HEK293 (cell line): Measurements from ENCODE around the gene IPO11.

Experiments
- CTCF ChIA-PET: fragments of 350-600 bp; formaldehyde crosslinking; extraction: SDS; loops from one replicate; lab custom pipeline; 2021; ENCODE audit warnings: antibody characterized with exemption; lab: Yijun Ruan, JAX
- POLR2A ChIA-PET: fragments of 300-600 bp; formaldehyde crosslinking; extraction: SDS; loops from one replicate; lab custom pipeline; 2020; ENCODE audit warnings: antibody characterized with exemption, inconsistent platforms; lab: Yijun Ruan, JAX
- H3K27ac ChIP-seq: fragments of 200-500 bp; sonication (Bioruptor generic); 2 replicates; pipeline ENCODE4 v1.5.1; 2014; ENCODE audit warnings: low read depth, low read length, control low read depth, inconsistent platforms; ENCODE audit errors: extremely low read depth
- H3K36me3 ChIP-seq, 2 experiments: fragments of 200-500 bp in 1 of 2; sonication (Bioruptor generic) in 1 of 2; 1 replicate in 1 of 2; 2 replicates in 1 of 2; pipeline ENCODE4 v1.5.1; 2014 to 2017; ENCODE audit warnings: inconsistent platforms in 2 of 2, low read length in 2 of 2; ENCODE audit not compliant: control insufficient read depth in 2 of 2, insufficient read depth in 1 of 2
- H3K4me1 ChIP-seq: fragments of 200-500 bp; sonication (Bioruptor generic); 2 replicates; pipeline ENCODE4 v1.5.1; 2014; ENCODE audit warnings: mild to moderate bottlenecking, low read length, inconsistent platforms; ENCODE audit not compliant: control insufficient read depth, insufficient read depth
- H3K4me3 ChIP-seq: 2 replicates; pipeline ENCODE4 v1.5.1; 2011; ENCODE audit warnings: low read depth, mild to moderate bottlenecking, control low read depth, low read length, moderate library complexity
- H3K9me3 ChIP-seq: fragments of 200-500 bp; sonication (Bioruptor generic); 2 replicates; pipeline ENCODE4 v1.5.1; 2014; ENCODE audit warnings: low read depth, low read length, inconsistent platforms; ENCODE audit not compliant: control insufficient read depth, insufficient read depth
- BCL11A ChIP-seq: fragments of 450-650 bp; formaldehyde crosslinking; IDR thresholded peaks from 2 replicates; pipeline ENCODE4 v1.5.1; 2016; ENCODE audit warnings: low read depth, missing biosample characterization, missing genetic modification characterization
- PBX3 ChIP-seq: sonication (generic); formaldehyde crosslinking; IDR thresholded peaks from 2 replicates; pipeline ENCODE4 v1.8.1; 2022; ENCODE audit warnings: mild to moderate bottlenecking, moderate library complexity, missing genetic modification reagents
- SALL2 ChIP-seq: fragments of 450-650 bp; formaldehyde crosslinking; IDR thresholded peaks from 2 replicates; pipeline ENCODE4 v1.5.0; 2017; ENCODE audit warnings: missing biosample characterization, mild to moderate bottlenecking, missing genetic modification characterization, borderline replicate concordance
- SCRT2 ChIP-seq: fragments of 450-650 bp; formaldehyde crosslinking; IDR thresholded peaks from 2 replicates; pipeline ENCODE4 v1.5.1; 2016; ENCODE audit warnings: missing biosample characterization, missing genetic modification characterization
- YY1 ChIP-seq: fragments of 450-650 bp; formaldehyde crosslinking; IDR thresholded peaks from 2 replicates; pipeline ENCODE4 v1.5.1; 2018; ENCODE audit warnings: missing biosample characterization, missing genetic modification characterization
- ZBTB21 ChIP-seq: fragments of 450-650 bp; formaldehyde crosslinking; IDR thresholded peaks from 2 replicates; pipeline ENCODE4 v1.5.1; 2017; ENCODE audit warnings: missing biosample characterization, missing genetic modification characterization
- ZIC2 ChIP-seq: fragments of 450-650 bp; formaldehyde crosslinking; IDR thresholded peaks from 2 replicates; pipeline ENCODE4 v1.5.1; 2016; ENCODE audit warnings: missing biosample characterization, missing genetic modification characterization
- ZNF146 ChIP-seq: fragments of 450-650 bp; formaldehyde crosslinking; IDR thresholded peaks from 2 replicates; pipeline ENCODE4 v1.5.1; 2016; ENCODE audit warnings: missing biosample characterization, missing genetic modification characterization
- ZNF23 ChIP-seq: fragments of 450-650 bp; formaldehyde crosslinking; IDR thresholded peaks from 2 replicates; pipeline ENCODE4 v1.5.1; 2016; ENCODE audit warnings: missing biosample characterization, missing genetic modification characterization, borderline replicate concordance
- ZNF423 ChIP-seq: fragments of 450-650 bp; formaldehyde crosslinking; IDR thresholded peaks from 2 replicates; pipeline ENCODE4 v1.5.1; 2016; ENCODE audit warnings: missing biosample characterization, missing genetic modification characterization
- ZNF510 ChIP-seq: fragments of 450-650 bp; formaldehyde crosslinking; IDR thresholded peaks from 2 replicates; pipeline ENCODE4 v1.5.1; 2018; ENCODE audit warnings: mild to moderate bottlenecking, missing genetic modification characterization, missing biosample characterization; ENCODE audit not compliant: insufficient replicate concordance
- ZNF513 ChIP-seq: fragments of 450-650 bp; IDR thresholded peaks from 2 replicates; pipeline ENCODE4 v1.5.1; 2018; ENCODE audit warnings: missing biosample characterization, missing genetic modification characterization
- ZNF623 ChIP-seq: fragments of 450-650 bp; formaldehyde crosslinking; IDR thresholded peaks from 2 replicates; pipeline ENCODE4 v1.5.1; 2016; ENCODE audit warnings: missing biosample characterization, missing genetic modification characterization
- ZNF624 ChIP-seq: fragments of 450-650 bp; formaldehyde crosslinking; IDR thresholded peaks from 2 replicates; pipeline ENCODE4 v1.5.1; 2017; ENCODE audit warnings: missing biosample characterization, missing genetic modification characterization
- ZNF629 ChIP-seq: fragments of 450-650 bp; formaldehyde crosslinking; IDR thresholded peaks from 2 replicates; pipeline ENCODE4 v1.5.1; 2017; ENCODE audit warnings: missing biosample characterization, missing genetic modification characterization
- ZNF701 ChIP-seq: fragments of 450-650 bp; formaldehyde crosslinking; IDR thresholded peaks from 2 replicates; pipeline ENCODE4 v1.5.1; 2016; ENCODE audit warnings: missing biosample characterization, missing genetic modification characterization
- ZNF704 ChIP-seq: fragments of 450-650 bp; formaldehyde crosslinking; IDR thresholded peaks from 2 replicates; pipeline ENCODE4 v1.5.1; 2016; ENCODE audit warnings: missing biosample characterization, missing genetic modification characterization
- TF ChIP-seq, protein P1 (sequence below): fragments of 450-650 bp; formaldehyde crosslinking; IDR thresholded peaks from 2 replicates; pipeline ENCODE4 v1.5.1; 2016; ENCODE audit warnings: missing biosample characterization, missing genetic modification characterization
- TF ChIP-seq, protein P2 (sequence below): fragments of 450-650 bp; formaldehyde crosslinking; IDR thresholded peaks from 2 replicates; pipeline ENCODE4 v1.5.1; 2017; ENCODE audit warnings: missing biosample characterization, missing genetic modification characterization
- TF ChIP-seq, protein P3 (sequence below): fragments of 450-650 bp; formaldehyde crosslinking; IDR thresholded peaks from 2 replicates; pipeline ENCODE4 v1.5.1; 2016; ENCODE audit warnings: missing biosample characterization, missing genetic modification characterization, low read depth

Gene IPO11

GRCh38 chr5:62581836-62582597 is 169.5 kb downstream of the IPO11 start (continued):
- TF ChIP-seq, protein P1, sequence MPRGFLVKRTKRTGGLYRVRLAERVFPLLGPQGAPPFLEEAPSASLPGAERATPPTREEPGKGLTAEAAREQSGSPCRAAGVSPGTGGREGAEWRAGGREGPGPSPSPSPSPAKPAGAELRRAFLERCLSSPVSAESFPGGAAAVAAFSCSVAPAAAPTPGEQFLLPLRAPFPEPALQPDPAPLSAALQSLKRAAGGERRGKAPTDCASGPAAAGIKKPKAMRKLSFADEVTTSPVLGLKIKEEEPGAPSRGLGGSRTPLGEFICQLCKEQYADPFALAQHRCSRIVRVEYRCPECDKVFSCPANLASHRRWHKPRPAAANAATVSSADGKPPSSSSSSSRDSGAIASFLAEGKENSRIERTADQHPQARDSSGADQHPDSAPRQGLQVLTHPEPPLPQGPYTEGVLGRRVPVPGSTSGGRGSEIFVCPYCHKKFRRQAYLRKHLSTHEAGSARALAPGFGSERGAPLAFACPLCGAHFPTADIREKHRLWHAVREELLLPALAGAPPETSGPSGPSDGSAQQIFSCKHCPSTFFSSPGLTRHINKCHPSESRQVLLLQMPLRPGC (tag by site-specific recombination): no peak
- no peak for TF ChIP-seq ZNF701
- no peak for TF ChIP-seq ZNF629 (tag by site-specific recombination)
- TF ChIP-seq SALL2 (tag by site-specific recombination): no peak
- TF ChIP-seq SCRT2 (tag by site-specific recombination): no peak
- TF ChIP-seq ZNF23: no peak
- TF ChIP-seq ZNF423 (tag by site-specific recombination): no peak
- TF ChIP-seq ZBTB21 (tag by site-specific recombination): no peak
- TF ChIP-seq, protein P2, sequence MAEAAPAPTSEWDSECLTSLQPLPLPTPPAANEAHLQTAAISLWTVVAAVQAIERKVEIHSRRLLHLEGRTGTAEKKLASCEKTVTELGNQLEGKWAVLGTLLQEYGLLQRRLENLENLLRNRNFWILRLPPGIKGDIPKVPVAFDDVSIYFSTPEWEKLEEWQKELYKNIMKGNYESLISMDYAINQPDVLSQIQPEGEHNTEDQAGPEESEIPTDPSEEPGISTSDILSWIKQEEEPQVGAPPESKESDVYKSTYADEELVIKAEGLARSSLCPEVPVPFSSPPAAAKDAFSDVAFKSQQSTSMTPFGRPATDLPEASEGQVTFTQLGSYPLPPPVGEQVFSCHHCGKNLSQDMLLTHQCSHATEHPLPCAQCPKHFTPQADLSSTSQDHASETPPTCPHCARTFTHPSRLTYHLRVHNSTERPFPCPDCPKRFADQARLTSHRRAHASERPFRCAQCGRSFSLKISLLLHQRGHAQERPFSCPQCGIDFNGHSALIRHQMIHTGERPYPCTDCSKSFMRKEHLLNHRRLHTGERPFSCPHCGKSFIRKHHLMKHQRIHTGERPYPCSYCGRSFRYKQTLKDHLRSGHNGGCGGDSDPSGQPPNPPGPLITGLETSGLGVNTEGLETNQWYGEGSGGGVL (tag by site-specific recombination): no peak
- TF ChIP-seq, all 188 proteins: peak for 0

DNA sequence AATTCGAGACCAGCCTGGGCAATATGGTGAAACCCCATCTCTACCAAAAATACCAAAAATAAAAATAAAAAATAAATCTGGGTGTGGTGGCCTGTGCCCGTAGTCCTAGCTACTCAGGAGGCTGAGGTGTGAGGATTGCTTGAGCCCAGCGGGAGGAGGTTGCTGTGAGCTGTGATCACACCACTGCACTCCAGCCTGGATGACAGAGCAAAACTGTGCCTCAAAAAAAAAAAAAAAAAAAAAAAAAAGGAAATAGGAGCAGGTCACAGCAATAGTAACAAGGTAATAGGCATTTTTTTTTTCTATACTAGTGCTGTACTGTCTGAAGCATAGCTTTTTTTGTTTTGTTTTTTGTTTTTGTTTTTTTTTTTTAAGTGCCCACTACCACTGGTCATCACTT is 171.8 kb downstream of the IPO11 start:
- ChIA-PET POLR2A (no interaction called here), CTCF (no interaction called here)
- peaks cover 0 to 8% of the 10 kb centered on the region in 2 experiments; a peak in 1 of 3 replicates for H3K36me3 ChIP-seq
- TF ChIP-seq ZNF146 (no peak), ZIC2 (tag by site-specific recombination) (no peak), YY1 (tag by site-specific recombination) (no peak), PBX3 (CRISPR knock-in tag) (no peak), ZNF513 (no peak), ZNF510 (tag by site-specific recombination) (no peak), ZNF623 (no peak), ZNF704 (tag by site-specific recombination) (no peak), ZNF624 (no peak), BCL11A (tag by site-specific recombination) (no peak)
- TF ChIP-seq, protein P3, sequence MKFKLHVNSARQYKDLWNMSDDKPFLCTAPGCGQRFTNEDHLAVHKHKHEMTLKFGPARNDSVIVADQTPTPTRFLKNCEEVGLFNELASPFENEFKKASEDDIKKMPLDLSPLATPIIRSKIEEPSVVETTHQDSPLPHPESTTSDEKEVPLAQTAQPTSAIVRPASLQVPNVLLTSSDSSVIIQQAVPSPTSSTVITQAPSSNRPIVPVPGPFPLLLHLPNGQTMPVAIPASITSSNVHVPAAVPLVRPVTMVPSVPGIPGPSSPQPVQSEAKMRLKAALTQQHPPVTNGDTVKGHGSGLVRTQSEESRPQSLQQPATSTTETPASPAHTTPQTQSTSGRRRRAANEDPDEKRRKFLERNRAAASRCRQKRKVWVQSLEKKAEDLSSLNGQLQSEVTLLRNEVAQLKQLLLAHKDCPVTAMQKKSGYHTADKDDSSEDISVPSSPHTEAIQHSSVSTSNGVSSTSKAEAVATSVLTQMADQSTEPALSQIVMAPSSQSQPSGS (tag by site-specific recombination): no peak
- no peaks in the 10 kb centered on the region for H3K4me1 ChIP-seq
- H3K4me3 ChIP-seq: no peak overlapping the region
- H3K9me3 ChIP-seq: no peaks in the 10 kb centered on the region
- H3K27ac ChIP-seq: no peak overlapping the region
